ENCODE results near the gene IKZF1.
"Not testable (repeated sequence)": the region's sequence is repeated elsewhere in the genome, so short reads cannot be mapped to it uniquely, and the experiment has no call there.

The IKZF1 gene

DNA sequence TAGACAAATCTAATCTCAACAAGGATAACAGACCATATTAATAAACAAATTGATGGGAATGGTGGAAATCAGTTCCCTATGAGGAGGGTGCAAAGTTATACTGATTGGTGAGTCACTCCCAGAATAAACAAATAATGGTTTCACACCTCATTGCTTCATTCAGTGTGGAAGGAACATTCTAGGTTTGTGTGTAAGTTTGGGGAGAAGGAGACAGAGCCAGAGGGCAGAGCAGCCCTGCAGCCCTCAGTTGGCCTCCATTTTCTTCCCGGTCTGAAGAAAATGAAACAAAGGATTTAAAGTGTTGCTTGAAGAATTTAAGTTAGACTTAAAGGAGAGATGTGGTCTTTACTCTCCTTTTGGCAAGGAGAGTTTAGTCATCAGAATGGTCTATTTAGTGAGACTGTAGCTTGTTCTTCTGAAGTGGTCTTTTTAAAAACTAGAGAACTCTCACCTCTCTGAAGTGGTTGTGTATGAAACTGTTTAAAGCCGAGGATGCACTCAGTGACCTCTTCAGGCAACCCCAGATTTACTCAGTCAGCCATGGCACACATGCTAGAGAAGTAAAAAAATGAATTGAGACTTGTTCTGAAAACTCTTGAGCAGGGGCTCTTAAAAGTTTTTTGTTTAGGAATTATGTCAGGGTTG, 27.2 kb downstream of the IKZF1 start:
- no peak for DNase-seq
- intact Hi-C loops (cut with DNase I): no loop called here

GRCh38 chr7:50332241-50333165, 28.0 kb downstream of the IKZF1 start:
- no peak for DNase-seq
- intact Hi-C loops (cut with DNase I): no loop called here

GRCh38 chr7:50333221-50333651, 28.7 kb downstream of the IKZF1 start:
- intact Hi-C loops (cut with DNase I): no loop called here
- DNase-seq: no peak

GRCh38 chr7:50334341-50334994, 30.0 kb downstream of the IKZF1 start:
- DNase-seq: no peak
- intact Hi-C loops (cut with DNase I): no loop called here

GRCh38 chr7:50335230-50335794, 30.8 kb downstream of the IKZF1 start:
- no peak for DNase-seq
- intact Hi-C loops (cut with DNase I): no loop called here

GRCh38 chr7:50335795-50336754, 31.6 kb downstream of the IKZF1 start:
- no peak for DNase-seq
- intact Hi-C loops (cut with DNase I): no loop called here

- DNase-seq: no peak
- intact Hi-C loops (cut with DNase I): no loop called here
Measured at GRCh38 chr7:50336894-50337703, 32.6 kb downstream of the IKZF1 start.

DNA sequence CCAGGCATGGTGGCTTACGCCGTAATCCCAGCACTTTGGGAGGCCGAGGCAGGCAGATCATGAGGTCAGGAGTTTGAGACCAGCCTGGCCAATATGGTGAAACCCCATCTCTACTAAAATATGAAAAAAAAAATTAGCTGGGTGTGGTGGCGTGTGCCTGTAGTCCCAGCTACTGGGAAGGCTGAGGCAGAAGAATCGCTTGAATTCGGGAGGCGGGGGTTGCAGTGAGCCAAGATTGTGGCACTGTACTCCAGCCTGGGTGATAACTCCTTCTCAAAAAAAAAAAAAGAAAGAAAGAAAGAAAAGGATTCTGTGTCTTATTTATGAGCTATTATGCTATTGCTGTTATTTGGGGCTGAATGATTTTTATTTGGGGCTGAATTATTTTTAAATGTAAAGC, 35.0 kb downstream of the IKZF1 start:
- intact Hi-C loops (cut with DNase I): not testable (repeated sequence)

GRCh38 chr7:50339990-50340500, 35.5 kb downstream of the IKZF1 start:
- DNase-seq: no peak
- intact Hi-C loops (cut with DNase I): no loop called here

More for the DNA sequence above, 35.0 kb downstream of the IKZF1 start:
- DNase-seq: not testable (repeated sequence)

GRCh38 chr7:50341724-50342123, 37.2 kb downstream of the IKZF1 start:
- DNase-seq: no peak
- intact Hi-C loops (cut with DNase I): no loop called here

DNA sequence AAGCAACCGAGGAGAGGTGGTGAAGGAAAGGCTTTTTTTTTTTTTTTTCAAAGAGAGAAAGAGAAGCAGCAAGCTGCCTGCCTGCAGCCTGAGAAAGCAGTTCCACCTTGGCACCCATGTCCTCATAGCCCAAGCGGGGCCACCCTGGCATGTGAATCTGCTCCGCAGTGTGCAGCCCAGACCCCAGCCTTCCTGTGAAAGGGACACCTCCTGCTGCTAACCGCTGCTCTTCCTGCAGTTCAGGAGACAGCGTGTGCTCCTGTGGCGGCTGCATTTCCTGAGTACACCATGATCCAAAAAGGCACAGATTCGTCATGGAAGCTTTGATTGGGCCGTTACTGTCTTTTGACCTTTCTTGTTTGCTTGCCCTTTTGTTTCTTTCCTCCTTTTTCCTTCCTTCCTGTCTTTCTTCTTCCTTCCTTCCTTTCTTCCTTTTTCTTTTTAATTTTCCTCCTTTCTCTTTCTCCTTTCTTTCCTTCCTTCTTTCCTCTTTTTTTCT, 38.1 kb downstream of the IKZF1 start:
- intact Hi-C loops (cut with DNase I): no loop called here
- no peak for DNase-seq

GRCh38 chr7:50346545-50347497, 42.3 kb downstream of the IKZF1 start:
- DNase-seq: no peak
- intact Hi-C loops (cut with DNase I): no loop called here

DNA sequence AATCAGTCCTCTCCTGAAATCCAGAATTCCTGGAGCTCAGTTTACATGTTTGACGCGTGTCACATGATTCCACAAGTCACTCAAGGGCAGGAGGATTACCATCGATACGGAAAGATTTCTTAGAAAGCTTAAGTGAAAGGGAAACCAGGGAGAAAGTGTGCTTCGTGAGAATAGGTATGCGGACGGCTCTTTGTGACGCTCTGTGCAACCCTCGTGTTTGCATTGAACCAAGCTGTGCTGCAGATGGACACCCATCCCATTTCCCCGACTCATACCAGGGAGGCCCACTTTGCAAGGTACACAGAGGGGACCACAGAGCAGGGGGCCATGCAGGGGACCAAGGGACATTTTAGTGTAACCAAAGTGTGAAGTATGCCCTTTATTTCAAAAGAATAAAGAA, 43.2 kb downstream of the IKZF1 start:
- DNase-seq: no peak
- intact Hi-C loops (cut with DNase I): no loop called here

GRCh38 chr7:50348469-50349162, 44.1 kb downstream of the IKZF1 start:
- intact Hi-C loops (cut with DNase I): no loop called here
- no peak for DNase-seq

- no peak for DNase-seq
- intact Hi-C loops (cut with DNase I): no loop called here
Measured at GRCh38 chr7:50349399-50349798, 44.9 kb downstream of the IKZF1 start.

DNA sequence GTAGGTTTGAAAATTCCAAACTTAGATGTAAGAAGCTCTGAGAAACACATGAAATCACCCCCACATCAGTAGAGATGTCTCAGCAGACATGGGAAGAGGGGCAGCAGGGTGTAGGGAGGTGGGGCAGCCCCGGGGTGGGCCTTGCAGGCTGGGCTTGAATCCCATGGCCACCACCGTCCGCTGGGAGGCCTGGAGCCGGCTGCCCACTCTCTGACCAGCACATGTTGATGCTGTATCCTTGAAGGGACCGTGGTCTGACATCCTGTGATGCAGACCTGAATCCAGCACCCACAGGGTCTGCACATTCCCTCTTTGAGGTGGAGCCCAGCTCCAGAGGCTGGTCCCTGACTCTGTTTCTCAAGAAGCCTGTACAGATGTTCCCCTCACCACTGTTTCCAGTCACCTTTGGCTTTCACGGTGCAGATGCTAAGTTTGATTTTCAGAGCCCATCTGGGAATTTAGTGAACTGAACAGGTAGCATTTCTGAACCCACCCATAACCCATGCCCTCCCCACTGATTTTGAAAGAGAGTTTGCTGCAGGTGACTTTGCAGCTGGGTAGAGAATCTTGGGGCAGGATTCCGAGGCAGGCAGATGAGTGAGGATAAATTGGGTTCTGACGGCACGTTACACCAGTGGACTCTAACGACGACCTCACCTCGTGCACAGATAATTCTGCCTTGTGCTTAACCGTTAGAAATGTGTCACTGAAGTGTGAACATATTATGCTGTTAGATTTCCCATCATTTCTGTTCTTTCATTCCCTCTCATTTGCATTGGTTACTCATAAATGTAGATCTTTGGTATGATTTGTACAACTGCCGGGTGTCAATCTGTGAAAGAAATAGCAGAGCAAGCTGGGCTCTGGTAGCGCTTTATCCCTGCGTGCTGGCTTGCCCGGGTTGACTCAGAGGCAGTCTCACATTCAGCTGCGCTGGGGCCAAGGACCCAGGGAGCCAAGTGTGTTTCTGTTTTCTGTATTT, 45.7 kb downstream of the IKZF1 start:
- intact Hi-C loops (cut with DNase I): no loop called here
- no peak for DNase-seq

Data from posterior cingulate gyrus (tissue), 11 donors.